Aorta (tissue), 5 donors: ENCODE data around the gene SLC45A3. TPM values are rescaled to one million over a fixed set of nuclear protein-coding genes. Genes with fewer than 3 reads are reported as not detected.
A peak's percentile ranks its signal among the peaks of the same experiment; 100 is the strongest.

Source experiments
- ATAC-seq: fragments of 200-7000 bp; cut with Tn5 transposase; one replicate; pipeline ENCODE4 v1.9.1; 2022; ENCODE audit warnings: moderate library complexity; ENCODE audit not compliant: low FRiP score
- DNase-seq, 2 donors: peaks; one replicate each; pipeline ENCODE4 v3.0.0-alpha.2; 2020
- H3K27ac ChIP-seq, 2 donors: one replicate each; pipeline ENCODE4 v1.5.1; 2013; ENCODE audit warnings: low read length in 2 of 2, mild to moderate bottlenecking in 2 of 2, moderate library complexity in 2 of 2, control low read depth in 1 of 2, inconsistent platforms in 1 of 2, low read depth in 1 of 2
- H3K27me3 ChIP-seq, 2 donors: one replicate each; pipeline ENCODE4 v1.6.1; 2013; ENCODE audit warnings: control low read depth in 1 of 2, low read length in 1 of 2, mild to moderate bottlenecking in 1 of 2, moderate library complexity in 1 of 2; ENCODE audit not compliant: insufficient read depth in 2 of 2, control insufficient read depth in 1 of 2
- H3K36me3 ChIP-seq, 2 donors: one replicate each; pipeline ENCODE4 v1.6.1; 2013; ENCODE audit warnings: control low read depth in 1 of 2, low read length in 1 of 2, mild to moderate bottlenecking in 1 of 2; ENCODE audit not compliant: insufficient read depth in 2 of 2, control insufficient read depth in 1 of 2
- H3K4me1 ChIP-seq, 2 donors: one replicate each; pipeline ENCODE4 v1.6.1; 2013; ENCODE audit warnings: low read length in 2 of 2, control low read depth in 1 of 2, mild to moderate bottlenecking in 1 of 2, moderate library complexity in 1 of 2; ENCODE audit not compliant: insufficient read depth in 2 of 2, control insufficient read depth in 1 of 2
- H3K4me3 ChIP-seq, 2 donors: one replicate each; pipeline ENCODE4 v1.5.1; 2013; ENCODE audit warnings: low read length in 2 of 2, control low read depth in 1 of 2, mild to moderate bottlenecking in 1 of 2
- H3K9me3 ChIP-seq: one replicate; pipeline ENCODE4 v1.6.1; 2013; ENCODE audit warnings: mild to moderate bottlenecking, low read length; ENCODE audit not compliant: control insufficient read depth
- WGBS, 2 donors: extraction: QIAGEN DNeasy Blood & Tissue Kit; methylation state at CpG; one replicate each; pipeline ENCODE4 v1.1.7; 2013; 5-methylcytosine and 5-hydroxymethylcytosine counted together
- intact Hi-C, 2 donors: fragments of 100-400 bp; cut with DNase I; formaldehyde crosslinking; loops; one replicate each; pipeline versions ENCODE4 v1.14.2 to v1.15.0; 2022
- polyA plus RNA-seq, 2 donors: library from polyadenylated mRNA; stranded (reverse); fragments of 200-250 nt; gene quantifications; one replicate each; pipeline ENCODE4 v1.2.3, GENCODE V29; 2013
- total RNA-seq, 2 donors: library from RNA; stranded (reverse); fragmentation: NEBNext Ultra II Directional; extraction: Animal tissue kit (Norgen Biotek cat#: 25700); gene quantifications; one replicate each; pipeline ENCODE4 v1.2.1, GENCODE V29; 2021
- donor health status: healthy with polysubstance abuse.
- donor health status: Bipolar disorder and iron deficiency.
- donor health status: DM: no; HTN: no; CAD: no.
- donor health status: DM: no; HTN: no; CAD: no.
- donor health status: DM: yes; HTN: yes; CAD: no.

The SLC45A3 gene
- total and polyA plus RNA-seq, 4 donors: 3.0 to 14.1 (median 5.9) TPM

DNA sequence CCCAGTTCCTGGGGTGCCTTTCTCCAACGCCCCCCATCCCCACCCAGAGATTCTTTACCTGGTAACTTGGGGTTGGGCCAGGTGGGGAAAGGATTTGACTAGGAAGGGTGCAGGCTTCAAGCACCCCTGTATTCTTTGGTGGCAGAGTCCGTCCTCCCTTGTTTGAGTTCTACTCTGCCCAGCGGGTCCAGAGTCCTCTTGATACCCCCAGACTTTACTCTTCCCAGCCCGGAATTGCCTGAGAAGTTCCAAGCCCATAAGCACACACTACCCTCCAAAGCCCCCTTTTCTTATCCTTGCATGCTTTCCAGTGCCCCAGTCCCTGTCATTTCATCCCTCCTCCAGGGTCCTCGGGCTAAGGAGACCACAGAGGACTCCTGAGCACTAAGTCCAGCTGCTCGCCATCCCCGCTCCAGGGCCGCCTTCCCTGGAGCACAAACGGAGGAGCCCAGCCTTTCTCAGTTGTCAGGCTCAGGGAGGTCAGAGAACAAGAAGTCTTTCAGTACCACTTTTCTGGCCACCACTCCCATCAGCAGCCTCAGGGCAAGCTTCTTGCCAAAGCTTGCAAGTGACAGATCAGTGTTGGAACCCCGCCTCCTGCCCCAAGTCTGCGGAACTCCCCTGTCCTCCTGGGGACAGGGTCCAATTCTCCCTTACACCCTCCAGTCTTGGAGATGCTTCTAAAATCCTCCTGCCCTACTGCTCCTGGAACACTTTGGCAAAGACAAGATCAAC, 12.2 kb downstream of the SLC45A3 start:
- Histone ChIP-seq H3K27me3 (no peaks in the 10 kb centered on the region), H3K4me3 (no peak overlapping the region), H3K9me3 (no peaks in the 10 kb centered on the region), H3K36me3 (no peaks in the 10 kb centered on the region), H3K27ac (no peak overlapping the region), H3K4me1 (peaks cover 0 to under 1% of the 10 kb centered on the region in 2 donors)
- no peak for ATAC-seq
- DNase-seq: no peak
- 77 to 79% methylated on average over 11 of the region's 11 CpGs for WGBS, 2 donors
- intact Hi-C loops: loop anchor here in 1 of 2 donors (10.0 kb wide), 1 partner anchor 307 kb away; no protein-coding TSS in a partner anchor

- no peak for ATAC-seq
- no peak for DNase-seq
- WGBS, 2 donors: 88 to 93% methylated on average over 6 of the region's 6 CpGs
- H3K4me3 ChIP-seq: no peak overlapping the region
- H3K27ac ChIP-seq: no peak overlapping the region
- H3K27me3 ChIP-seq: no peaks in the 10 kb centered on the region
- intact Hi-C loops: loop anchor here in 1 of 2 donors (10.0 kb wide), 1 partner anchor 308 kb away; no protein-coding TSS in a partner anchor
- no peaks in the 10 kb centered on the region for H3K9me3 ChIP-seq
- no peaks in the 10 kb centered on the region for H3K36me3 ChIP-seq
- H3K4me1 ChIP-seq: no peaks in the 10 kb centered on the region
Measured at GRCh38 chr1:205666372-205667166, 13.7 kb downstream of the SLC45A3 start.

GRCh38 chr1:205665201-205666045, 14.9 kb downstream of the SLC45A3 start:
- no peak overlapping the region for H3K4me3 ChIP-seq
- WGBS, 2 donors: 78 to 89% methylated on average over 9 of the region's 9 CpGs
- no peaks in the 10 kb centered on the region for H3K36me3 ChIP-seq
- no peak for DNase-seq
- no peaks in the 10 kb centered on the region for H3K4me1 ChIP-seq
- no peaks in the 10 kb centered on the region for H3K9me3 ChIP-seq
- no peaks in the 10 kb centered on the region for H3K27me3 ChIP-seq
- no peak for ATAC-seq
- intact Hi-C loops: loop anchor here in 1 of 2 donors (10.0 kb wide), 1 partner anchor 309 kb away; no protein-coding TSS in a partner anchor
- H3K27ac ChIP-seq: no peak overlapping the region

DNA sequence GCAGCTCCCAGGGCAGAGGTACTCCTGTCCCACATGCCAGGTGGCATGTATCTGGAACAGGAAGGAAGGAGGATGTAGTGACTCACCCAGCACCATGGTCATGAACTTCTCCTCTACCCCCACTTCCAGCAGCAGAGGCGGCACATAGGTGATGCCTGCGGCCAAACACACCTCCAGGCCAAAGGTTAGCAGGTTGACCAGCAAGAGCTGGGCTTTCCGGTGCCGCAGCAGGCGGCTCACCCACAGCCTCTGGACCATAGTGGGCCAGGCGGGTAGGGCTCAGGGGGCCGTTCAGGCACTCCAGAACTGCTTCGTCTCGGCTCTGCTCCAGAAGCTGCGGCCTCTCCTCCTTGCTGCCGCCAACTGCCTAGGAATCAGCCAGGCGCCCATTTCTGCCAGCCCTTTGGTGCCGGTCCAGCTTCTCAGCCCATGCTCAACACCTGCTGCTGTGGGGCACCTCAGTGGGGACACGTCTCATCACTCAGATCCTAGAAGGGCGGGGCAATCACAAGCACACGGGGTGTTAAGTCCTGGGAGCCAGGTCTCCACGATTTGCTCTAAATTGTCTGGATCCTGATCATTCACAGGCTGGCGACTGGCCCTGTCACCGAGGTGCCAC, 15.8 kb downstream of the SLC45A3 start:
- ATAC-seq: no peak
- 52 to 67% methylated on average over 19 of the region's 19 CpGs for WGBS, 2 donors

DNA sequence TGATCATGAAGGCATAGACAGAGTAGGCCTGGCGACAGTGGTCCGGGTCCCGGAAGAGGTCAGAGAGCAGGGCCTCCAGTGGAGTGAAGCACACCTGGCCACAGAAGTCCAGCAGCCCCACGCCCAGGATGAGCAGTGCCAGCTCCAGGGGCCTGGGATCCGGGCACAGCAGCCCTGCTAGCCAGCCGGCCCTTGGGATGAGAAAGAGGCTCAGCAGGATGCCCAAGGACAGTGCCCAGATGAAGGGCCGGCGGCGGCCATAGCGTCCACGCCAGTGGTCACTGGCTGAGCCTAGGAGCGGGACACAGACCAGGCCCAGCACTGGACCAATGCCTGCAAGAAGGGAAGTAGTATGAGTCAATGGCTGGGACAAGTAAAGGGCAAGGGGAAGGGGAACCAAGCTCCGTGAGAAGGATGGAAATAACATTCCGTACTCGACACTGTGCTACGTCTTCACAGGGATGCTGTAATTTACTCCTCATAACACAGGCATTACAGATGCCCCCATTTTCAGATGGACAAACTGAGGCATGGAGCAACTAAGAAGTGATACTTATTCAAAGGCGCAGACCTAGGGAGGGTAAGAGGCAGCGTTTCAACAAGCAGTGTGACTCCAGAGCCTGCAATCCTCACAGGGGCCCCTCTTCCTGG, 16.9 kb downstream of the SLC45A3 start:
- Histone ChIP-seq H3K9me3 (no peaks in the 10 kb centered on the region), H3K27ac (no peak overlapping the region), H3K27me3 (no peaks in the 10 kb centered on the region), H3K4me1 (no peaks in the 10 kb centered on the region), H3K36me3 (no peaks in the 10 kb centered on the region), H3K4me3 (no peak overlapping the region)
- DNase-seq (no peak), ATAC-seq (no peak)
- intact Hi-C loops: loop anchor here (1.0 to 10.0 kb wide), 3 partner anchors 38 to 314 kb away; no protein-coding TSS in a partner anchor
- 92% methylated on average over 18 of the region's 18 CpGs for WGBS, 2 donors

More for the DNA sequence above, 15.8 kb downstream of the SLC45A3 start:
- H3K27ac ChIP-seq: no peak overlapping the region
- H3K36me3 ChIP-seq: no peaks in the 10 kb centered on the region
- intact Hi-C loops: loop anchor here (5.0 to 10.0 kb wide), 2 partner anchors 310 to 313 kb away; no protein-coding TSS in a partner anchor
- no peak overlapping the region for H3K4me3 ChIP-seq
- DNase-seq: no peak
- no peaks in the 10 kb centered on the region for H3K27me3 ChIP-seq
- H3K9me3 ChIP-seq: no peaks in the 10 kb centered on the region
- H3K4me1 ChIP-seq: no peaks in the 10 kb centered on the region

- H3K27ac ChIP-seq: no peak overlapping the region
- no peaks in the 10 kb centered on the region for H3K9me3 ChIP-seq
- H3K27me3 ChIP-seq: no peaks in the 10 kb centered on the region
- no peak for DNase-seq
- H3K36me3 ChIP-seq: no peaks in the 10 kb centered on the region
- 95 to 97% methylated on average over 24 of the region's 24 CpGs for WGBS, 2 donors
- intact Hi-C loops: loop anchor here (1.0 to 10.0 kb wide), 3 partner anchors 39 to 315 kb away; no protein-coding TSS in a partner anchor
- H3K4me1 ChIP-seq: no peaks in the 10 kb centered on the region
- no peak for ATAC-seq
- no peak overlapping the region for H3K4me3 ChIP-seq
Measured at GRCh38 chr1:205662791-205663190, 17.5 kb downstream of the SLC45A3 start.

- H3K4me3 ChIP-seq: no peak overlapping the region
- ATAC-seq: no peak
- intact Hi-C loops: loop anchor here (5.0 to 10.0 kb wide), 2 partner anchors 313 to 315 kb away; no protein-coding TSS in a partner anchor
- no peaks in the 10 kb centered on the region for H3K9me3 ChIP-seq
- H3K36me3 ChIP-seq: no peaks in the 10 kb centered on the region
- WGBS, 2 donors: 87 to 88% methylated on average over 15 of the region's 15 CpGs
- no peak overlapping the region for H3K27ac ChIP-seq
- no peaks in the 10 kb centered on the region for H3K4me1 ChIP-seq
- DNase-seq: peak in 1 of 2 donors; percentile 53
- H3K27me3 ChIP-seq: no peaks in the 10 kb centered on the region
Measured at GRCh38 chr1:205662135-205662738, 18.1 kb downstream of the SLC45A3 start.
